GM23338 (cell line): ENCODE measurements around the gene COX7A1. TPM values are rescaled to one million over a fixed set of nuclear protein-coding genes. Genes with fewer than 3 reads are reported as not detected.

Experiments
- ATAC-seq: fragments of 200-7000 bp; cut with Tn5 transposase; 3 replicates; pipeline ENCODE4 v1.9.1; 2020
- DNase-seq: peaks from one replicate; pipeline ENCODE4 v3.0.0-alpha.2; 2015; ENCODE audit warnings: low spot score
- H2AFZ ChIP-seq: fragments of 200-600 bp; sonication (generic); 2 replicates; pipeline ENCODE4 v1.8.0; 2016; ENCODE audit warnings: antibody characterized with exemption, mild to moderate bottlenecking, moderate library complexity
- H3F3A ChIP-seq: fragments of 200-600 bp; sonication (generic); replicated peaks from 2 replicates; pipeline ENCODE4 v1.8.0; 2017; ENCODE audit warnings: antibody characterized with exemption, mixed run types, low read depth
- H3K27ac ChIP-seq: fragments of 200-600 bp; sonication (generic); 2 replicates; pipeline ENCODE4 v1.6.1; 2016; ENCODE audit warnings: low read depth
- H3K27me3 ChIP-seq: fragments of 200-600 bp; sonication (generic); 2 replicates; pipeline ENCODE4 v1.8.0; 2016; ENCODE audit warnings: mild to moderate bottlenecking, mixed run types, moderate library complexity; ENCODE audit not compliant: insufficient read depth
- H3K36me3 ChIP-seq: fragments of 200-600 bp; sonication (generic); 2 replicates; pipeline ENCODE4 v1.8.0; 2016; ENCODE audit warnings: mild to moderate bottlenecking; ENCODE audit not compliant: insufficient read depth
- H3K4me1 ChIP-seq: fragments of 200-600 bp; sonication (generic); 2 replicates; pipeline ENCODE4 v1.8.0; 2016; ENCODE audit warnings: mild to moderate bottlenecking, moderate library complexity; ENCODE audit not compliant: insufficient read depth
- H3K4me2 ChIP-seq: fragments of 200-600 bp; sonication (generic); 2 replicates; pipeline ENCODE4 v1.7.1; 2017; ENCODE audit warnings: mixed run types
- H3K4me3 ChIP-seq: fragments of 200-600 bp; sonication (generic); 2 replicates; pipeline ENCODE4 v1.6.1; 2016; ENCODE audit warnings: mixed run types
- H3K79me2 ChIP-seq: fragments of 200-600 bp; sonication (generic); replicated peaks from 2 replicates; pipeline ENCODE4 v1.8.0; 2017; ENCODE audit warnings: mild to moderate bottlenecking; ENCODE audit not compliant: insufficient read depth
- H3K9me2 ChIP-seq: fragments of 200-600 bp; sonication (generic); 2 replicates; pipeline ENCODE4 v1.8.0; 2017; ENCODE audit not compliant: insufficient read depth
- H4K20me1 ChIP-seq: fragments of 200-600 bp; sonication (generic); replicated peaks from 2 replicates; pipeline ENCODE4 v1.8.0; 2017; ENCODE audit warnings: mild to moderate bottlenecking; ENCODE audit not compliant: insufficient read depth
- H3K27ac Mint-ChIP-seq: 2 replicates; pipeline ENCODE4 v1.8.0; 2020; ENCODE audit warnings: inconsistent platforms, mild to moderate bottlenecking, moderate library complexity, mixed read lengths
- H3K27me3 Mint-ChIP-seq: 3 replicates; pipeline ENCODE4 v1.8.0; 2022; ENCODE audit warnings: low read depth, mild to moderate bottlenecking, moderate library complexity, mixed read lengths, inconsistent platforms; ENCODE audit not compliant: insufficient read depth, poor library complexity
- H3K36me3 Mint-ChIP-seq: 3 replicates; pipeline ENCODE4 v1.8.0; 2021; ENCODE audit warnings: low read depth, mild to moderate bottlenecking, inconsistent platforms, moderate library complexity, mixed read lengths
- H3K4me1 Mint-ChIP-seq: 3 replicates; pipeline ENCODE4 v1.8.0; 2020; ENCODE audit warnings: mild to moderate bottlenecking, inconsistent platforms, mixed read lengths
- H3K4me3 Mint-ChIP-seq: 3 replicates; pipeline ENCODE4 v1.8.0; 2021; ENCODE audit warnings: moderate library complexity, mild to moderate bottlenecking, inconsistent platforms, mixed read lengths
- H3K9me3 Mint-ChIP-seq: 3 replicates; pipeline ENCODE4 v1.8.0; 2020; ENCODE audit warnings: moderate library complexity, mild to moderate bottlenecking, inconsistent platforms, mixed read lengths
- EZH2phosphoT487 ChIP-seq: fragments of 200-600 bp; sonication (generic); IDR thresholded peaks from one replicate; pipeline ENCODE4 v1.8.1; 2018; ENCODE audit warnings: antibody characterized with exemption; ENCODE audit not compliant: unreplicated experiment
- JUNB ChIP-seq: IDR thresholded peaks from one replicate; pipeline ENCODE4 v1.6.1; 2016; ENCODE audit warnings: antibody characterized with exemption; ENCODE audit not compliant: unreplicated experiment
- STAT1 ChIP-seq: IDR thresholded peaks from one replicate; pipeline ENCODE4 v1.6.1; 2016; ENCODE audit warnings: antibody characterized with exemption; ENCODE audit not compliant: unreplicated experiment
- ZNF331 ChIP-seq: fragments of 250-450 bp; sonication (Bioruptor Pico); IDR thresholded peaks from 2 replicates; pipeline ENCODE4 v1.5.0; 2020; ENCODE audit warnings: low read depth, mild to moderate bottlenecking, moderate library complexity
- polyA plus RNA-seq: library from polyadenylated mRNA; unstranded; fragments of >200 nt; fragmentation: Nextera tagmentation; extraction: Ambion mirVana; gene quantifications from 2 replicates; pipeline ENCODE4 v1.2.1, GENCODE V29; 2016
- total RNA-seq: library from RNA; depleted of rRNA; stranded (reverse); fragments of >200 nt; shearing (Covaris generic); gene quantifications from 2 replicates; pipeline ENCODE4 v1.2.3, GENCODE V29; 2014
- TF ChIP-seq, protein P1 (sequence below): IDR thresholded peaks from 2 replicates; pipeline ENCODE4 v1.6.1; 2016; ENCODE audit warnings: antibody characterized with exemption
- TF ChIP-seq, protein P2 (sequence below): fragments of 250-450 bp; sonication (Bioruptor Pico); IDR thresholded peaks from 2 replicates; pipeline ENCODE4 v1.5.0; 2020; ENCODE audit warnings: mild to moderate bottlenecking, moderate library complexity

The COX7A1 gene
- total and polyA plus RNA-seq, 2 experiments from 2014 or later: 0.52 to 5.5 TPM

DNA sequence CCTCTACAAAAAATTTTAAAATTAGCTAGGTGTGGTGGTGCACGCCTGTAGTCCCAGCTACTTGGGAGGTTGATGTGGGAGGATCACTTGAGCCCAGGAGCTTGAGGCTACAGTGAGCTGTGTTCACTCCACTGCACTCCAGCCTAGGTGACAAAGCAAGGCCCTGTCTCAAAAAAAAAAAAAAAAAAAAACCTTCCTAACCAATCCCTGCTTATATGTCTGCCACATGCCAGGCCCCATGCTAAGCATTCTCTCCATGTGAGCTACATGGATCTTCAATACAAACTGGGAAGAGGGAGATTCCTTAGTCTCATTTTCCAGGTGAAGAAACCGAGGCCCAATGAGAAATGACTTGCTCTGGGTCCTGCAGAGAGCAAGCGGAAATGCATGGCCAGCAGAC lies 43.6 kb downstream of the COX7A1 start (continued):
- TF ChIP-seq JUNB (no peak), STAT1 (no peak), EZH2phosphoT487 (no peak), ZNF331 (CRISPR knock-in tag) (no peak)
- TF ChIP-seq, protein P1, sequence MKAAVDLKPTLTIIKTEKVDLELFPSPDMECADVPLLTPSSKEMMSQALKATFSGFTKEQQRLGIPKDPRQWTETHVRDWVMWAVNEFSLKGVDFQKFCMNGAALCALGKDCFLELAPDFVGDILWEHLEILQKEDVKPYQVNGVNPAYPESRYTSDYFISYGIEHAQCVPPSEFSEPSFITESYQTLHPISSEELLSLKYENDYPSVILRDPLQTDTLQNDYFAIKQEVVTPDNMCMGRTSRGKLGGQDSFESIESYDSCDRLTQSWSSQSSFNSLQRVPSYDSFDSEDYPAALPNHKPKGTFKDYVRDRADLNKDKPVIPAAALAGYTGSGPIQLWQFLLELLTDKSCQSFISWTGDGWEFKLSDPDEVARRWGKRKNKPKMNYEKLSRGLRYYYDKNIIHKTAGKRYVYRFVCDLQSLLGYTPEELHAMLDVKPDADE: no peak
- TF ChIP-seq, protein P2, sequence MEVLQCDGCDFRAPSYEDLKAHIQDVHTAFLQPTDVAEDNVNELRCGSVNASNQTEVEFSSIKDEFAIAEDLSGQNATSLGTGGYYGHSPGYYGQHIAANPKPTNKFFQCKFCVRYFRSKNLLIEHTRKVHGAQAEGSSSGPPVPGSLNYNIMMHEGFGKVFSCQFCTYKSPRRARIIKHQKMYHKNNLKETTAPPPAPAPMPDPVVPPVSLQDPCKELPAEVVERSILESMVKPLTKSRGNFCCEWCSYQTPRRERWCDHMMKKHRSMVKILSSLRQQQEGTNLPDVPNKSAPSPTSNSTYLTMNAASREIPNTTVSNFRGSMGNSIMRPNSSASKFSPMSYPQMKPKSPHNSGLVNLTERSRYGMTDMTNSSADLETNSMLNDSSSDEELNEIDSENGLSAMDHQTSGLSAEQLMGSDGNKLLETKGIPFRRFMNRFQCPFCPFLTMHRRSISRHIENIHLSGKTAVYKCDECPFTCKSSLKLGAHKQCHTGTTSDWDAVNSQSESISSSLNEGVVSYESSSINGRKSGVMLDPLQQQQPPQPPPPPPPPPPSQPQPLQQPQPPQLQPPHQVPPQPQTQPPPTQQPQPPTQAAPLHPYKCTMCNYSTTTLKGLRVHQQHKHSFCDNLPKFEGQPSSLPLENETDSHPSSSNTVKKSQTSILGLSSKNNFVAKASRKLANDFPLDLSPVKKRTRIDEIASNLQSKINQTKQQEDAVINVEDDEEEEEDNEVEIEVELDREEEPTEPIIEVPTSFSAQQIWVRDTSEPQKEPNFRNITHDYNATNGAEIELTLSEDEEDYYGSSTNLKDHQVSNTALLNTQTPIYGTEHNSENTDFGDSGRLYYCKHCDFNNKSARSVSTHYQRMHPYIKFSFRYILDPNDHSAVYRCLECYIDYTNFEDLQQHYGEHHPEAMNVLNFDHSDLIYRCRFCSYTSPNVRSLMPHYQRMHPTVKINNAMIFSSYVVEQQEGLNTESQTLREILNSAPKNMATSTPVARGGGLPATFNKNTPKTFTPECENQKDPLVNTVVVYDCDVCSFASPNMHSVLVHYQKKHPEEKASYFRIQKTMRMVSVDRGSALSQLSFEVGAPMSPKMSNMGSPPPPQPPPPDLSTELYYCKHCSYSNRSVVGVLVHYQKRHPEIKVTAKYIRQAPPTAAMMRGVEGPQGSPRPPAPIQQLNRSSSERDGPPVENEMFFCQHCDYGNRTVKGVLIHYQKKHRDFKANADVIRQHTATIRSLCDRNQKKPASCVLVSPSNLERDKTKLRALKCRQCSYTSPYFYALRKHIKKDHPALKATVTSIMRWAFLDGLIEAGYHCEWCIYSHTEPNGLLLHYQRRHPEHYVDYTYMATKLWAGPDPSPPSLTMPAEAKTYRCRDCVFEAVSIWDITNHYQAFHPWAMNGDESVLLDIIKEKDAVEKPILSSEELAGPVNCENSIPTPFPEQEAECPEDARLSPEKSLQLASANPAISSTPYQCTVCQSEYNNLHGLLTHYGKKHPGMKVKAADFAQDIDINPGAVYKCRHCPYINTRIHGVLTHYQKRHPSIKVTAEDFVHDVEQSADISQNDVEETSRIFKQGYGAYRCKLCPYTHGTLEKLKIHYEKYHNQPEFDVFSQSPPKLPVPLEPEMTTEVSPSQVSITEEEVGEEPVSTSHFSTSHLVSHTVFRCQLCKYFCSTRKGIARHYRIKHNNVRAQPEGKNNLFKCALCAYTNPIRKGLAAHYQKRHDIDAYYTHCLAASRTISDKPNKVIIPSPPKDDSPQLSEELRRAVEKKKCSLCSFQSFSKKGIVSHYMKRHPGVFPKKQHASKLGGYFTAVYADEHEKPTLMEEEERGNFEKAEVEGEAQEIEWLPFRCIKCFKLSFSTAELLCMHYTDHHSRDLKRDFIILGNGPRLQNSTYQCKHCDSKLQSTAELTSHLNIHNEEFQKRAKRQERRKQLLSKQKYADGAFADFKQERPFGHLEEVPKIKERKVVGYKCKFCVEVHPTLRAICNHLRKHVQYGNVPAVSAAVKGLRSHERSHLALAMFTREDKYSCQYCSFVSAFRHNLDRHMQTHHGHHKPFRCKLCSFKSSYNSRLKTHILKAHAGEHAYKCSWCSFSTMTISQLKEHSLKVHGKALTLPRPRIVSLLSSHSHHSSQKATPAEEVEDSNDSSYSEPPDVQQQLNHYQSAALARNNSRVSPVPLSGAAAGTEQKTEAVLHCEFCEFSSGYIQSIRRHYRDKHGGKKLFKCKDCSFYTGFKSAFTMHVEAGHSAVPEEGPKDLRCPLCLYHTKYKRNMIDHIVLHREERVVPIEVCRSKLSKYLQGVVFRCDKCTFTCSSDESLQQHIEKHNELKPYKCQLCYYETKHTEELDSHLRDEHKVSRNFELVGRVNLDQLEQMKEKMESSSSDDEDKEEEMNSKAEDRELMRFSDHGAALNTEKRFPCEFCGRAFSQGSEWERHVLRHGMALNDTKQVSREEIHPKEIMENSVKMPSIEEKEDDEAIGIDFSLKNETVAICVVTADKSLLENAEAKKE (CRISPR knock-in tag): no peak

DNA sequence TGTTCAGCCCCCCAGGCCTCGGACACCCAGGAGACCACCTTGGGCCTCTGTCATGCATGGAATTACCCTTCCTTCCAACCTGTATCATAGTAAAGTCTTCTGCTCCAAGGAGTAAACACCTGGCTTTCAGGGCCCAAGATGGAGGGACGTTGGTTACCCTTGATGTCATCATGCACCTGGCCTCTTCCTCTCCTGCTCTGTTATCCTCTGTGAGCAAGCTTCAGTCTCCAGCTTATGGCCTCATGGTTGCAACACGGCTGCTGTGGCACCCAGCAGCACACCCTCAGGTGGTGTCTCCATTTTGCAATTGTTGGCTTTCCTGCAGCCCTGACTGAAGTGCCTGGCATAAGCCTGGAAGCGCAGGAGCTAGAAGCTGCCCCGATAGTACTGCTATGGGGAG lies 45.3 kb downstream of the COX7A1 start:
- Mint-ChIP-seq H3K27me3 (peaks cover 5% of the 10 kb centered on the region), H3K4me3 (no peak overlapping the region), H3K4me1 (peaks cover 19% of the 10 kb centered on the region), H3K9me3 (no peaks in the 10 kb centered on the region), H3K27ac (no peak overlapping the region), H3K36me3 (peaks cover 40% of the 10 kb centered on the region)
- H3F3A ChIP-seq: peaks cover 9% of the 10 kb centered on the region
- no peak for TF ChIP-seq ZNF331 (CRISPR knock-in tag)
- H3K27me3 ChIP-seq: no peaks in the 10 kb centered on the region
- H3K9me2 ChIP-seq: no peaks in the 10 kb centered on the region
- peaks cover 15% of the 10 kb centered on the region for H3K4me1 ChIP-seq
- no peak overlapping the region for H3K27ac ChIP-seq
- H2AFZ ChIP-seq: no peak overlapping the region
- no peak overlapping the region for H3K4me2 ChIP-seq
- ATAC-seq: no peak
- DNase-seq: no peak
- no peak overlapping the region for H3K4me3 ChIP-seq
- peaks cover 6% of the 10 kb centered on the region; the same call in 1 of the 2 replicates for H3K36me3 ChIP-seq
- H4K20me1 ChIP-seq: peaks cover 5% of the 10 kb centered on the region; the same call in 1 of the 2 replicates
- no peaks in the 10 kb centered on the region for H3K79me2 ChIP-seq
